ENCODE results near the gene TMEM259. TPM values are rescaled to one million over a fixed set of nuclear protein-coding genes. Genes with fewer than 3 reads are reported as not detected.

Gene TMEM259
- total and polyA plus RNA-seq, 2 of the 13 experiments (the other 11 are each of a cell fraction or from before 2014, with no cell fraction given) = 64.7 to 164 TPM

GRCh38 chr19:1018932-1019615 lies 1.8 kb downstream of the TMEM259 start:
- DNase-seq (ENCODE audit: low spot score) (no peak), FAIRE-seq (no peak), ATAC-seq (no peak)
- Histone ChIP-seq H3K27me3 (ENCODE audit: control insufficient read depth in 1 of 2, insufficient read depth in 2 of 2, low read length in 2 of 2) (no peaks in the 10 kb centered on the region), H3K4me3 (replicated peaks in 1 of 3; ENCODE audit: insufficient read depth in 1 of 3, low read depth in 2 of 3, low read length in 3 of 3) (peak overlapping the region; percentile 69 to 92 (median 90); a peak in 5 of 6 replicates), H4K20me1 (ENCODE audit: insufficient read depth, low read length) (peaks cover 27% of the 10 kb centered on the region), H3K4me2 (ENCODE audit: low read depth, low read length) (peak overlapping the region; percentile 93), H3K9ac (ENCODE audit: insufficient read depth, low read depth, low read length) (peak overlapping the region; percentile 90), H3K4me1 (ENCODE audit: insufficient read depth, low read length) (peaks cover 47% of the 10 kb centered on the region), H3K79me2 (ENCODE audit: insufficient read depth, low read length) (peaks cover 58% of the 10 kb centered on the region), H3K36me3 (replicated peaks in 1 of 2; ENCODE audit: control insufficient read depth in 1 of 2, insufficient read depth in 2 of 2, low read length in 2 of 2) (peaks cover 5 to 6% of the 10 kb centered on the region in 2 experiments; a peak in 3 of 5 replicates), H2AFZ (ENCODE audit: low read length) (no peak overlapping the region), H3K27ac (ENCODE audit: extremely low read length, insufficient read depth, low read length) (no peak overlapping the region), H3K9me3 (ENCODE audit: low read length) (no peaks in the 10 kb centered on the region)
- intact Hi-C loops (cut with micrococcal nuclease; ENCODE audit: unreplicated experiment) (no loop called here), in situ Hi-C loops (cut with HindIII; ENCODE audit: extremely low pct_ligation_motif_present, low pct_unique_long_range_greater_than_20kb) (no loop called here)
- CTCF ChIA-PET (ENCODE audit: low intra/inter-chr PET ratio, low total read pairs) = no interaction called here
- WGBS (ENCODE audit: low lambda C conversion rate) = 28% methylated on average over 7 of the region's 17 CpGs
- no TSS peak for BruUV-seq (replicated peaks)
- TF ChIP-seq ZNF501 (CRISPR knock-in tag; IDR thresholded peaks at IDR 0.05) = 0 out of 2 replicates have a peak, but pooled peaks have one; percentile 9
- peak; percentile 45; the same call in 1 of the 2 replicates for TF ChIP-seq RBFOX2 (IDR thresholded peaks at IDR 0.05; ENCODE audit: low read depth, low read length)
- TF ChIP-seq, protein P1, sequence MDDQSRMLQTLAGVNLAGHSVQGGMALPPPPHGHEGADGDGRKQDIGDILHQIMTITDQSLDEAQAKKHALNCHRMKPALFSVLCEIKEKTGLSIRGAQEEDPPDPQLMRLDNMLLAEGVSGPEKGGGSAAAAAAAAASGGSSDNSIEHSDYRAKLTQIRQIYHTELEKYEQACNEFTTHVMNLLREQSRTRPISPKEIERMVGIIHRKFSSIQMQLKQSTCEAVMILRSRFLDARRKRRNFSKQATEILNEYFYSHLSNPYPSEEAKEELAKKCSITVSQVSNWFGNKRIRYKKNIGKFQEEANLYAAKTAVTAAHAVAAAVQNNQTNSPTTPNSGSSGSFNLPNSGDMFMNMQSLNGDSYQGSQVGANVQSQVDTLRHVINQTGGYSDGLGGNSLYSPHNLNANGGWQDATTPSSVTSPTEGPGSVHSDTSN (CRISPR knock-in tag; IDR thresholded peaks at IDR 0.05; ENCODE audit: borderline replicate concordance) = no peak
- TF ChIP-seq, protein P2, sequence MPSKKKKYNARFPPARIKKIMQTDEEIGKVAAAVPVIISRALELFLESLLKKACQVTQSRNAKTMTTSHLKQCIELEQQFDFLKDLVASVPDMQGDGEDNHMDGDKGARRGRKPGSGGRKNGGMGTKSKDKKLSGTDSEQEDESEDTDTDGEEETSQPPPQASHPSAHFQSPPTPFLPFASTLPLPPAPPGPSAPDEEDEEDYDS (CRISPR knock-in tag; IDR thresholded peaks at IDR 0.05) = no peak
- no peak for TF ChIP-seq ZNF136 (CRISPR knock-in tag; IDR thresholded peaks at IDR 0.05; ENCODE audit: low read depth)
- TF ChIP-seq TBX2 (CRISPR knock-in tag; IDR thresholded peaks at IDR 0.05; ENCODE audit: borderline replicate concordance) = no peak
- no peak for TF ChIP-seq ZNF253 (CRISPR knock-in tag; IDR thresholded peaks at IDR 0.05; ENCODE audit: borderline replicate concordance)
- no peak for TF ChIP-seq DPF2 (CRISPR knock-in tag; IDR thresholded peaks at IDR 0.05; ENCODE audit: borderline replicate concordance, low read depth)
- TF ChIP-seq PRDM10 (CRISPR knock-in tag; IDR thresholded peaks at IDR 0.05; ENCODE audit: low read depth) = 0 out of 2 replicates have a peak, but pooled peaks have one; percentile 36
- POLR2A ChIA-PET = interaction anchor here (0.6 to 1.4 kb wide), 7 partner anchors 9 to 315 kb away, joined by 3 to 5 read pairs (median 3); partner anchors contain the start of genes ABCA7 and WDR18

All from HepG2 (cell line).